ENCODE measurements around the gene WNT3.
"Not testable (repeated sequence)": the region's sequence is repeated elsewhere in the genome, so short reads cannot be mapped to it uniquely, and the experiment has no call there.

WNT3 gene

GRCh38 chr17:46812624-46813318 is 5.7 kb downstream of the WNT3 start:
- DNase-seq = no peak

DNA sequence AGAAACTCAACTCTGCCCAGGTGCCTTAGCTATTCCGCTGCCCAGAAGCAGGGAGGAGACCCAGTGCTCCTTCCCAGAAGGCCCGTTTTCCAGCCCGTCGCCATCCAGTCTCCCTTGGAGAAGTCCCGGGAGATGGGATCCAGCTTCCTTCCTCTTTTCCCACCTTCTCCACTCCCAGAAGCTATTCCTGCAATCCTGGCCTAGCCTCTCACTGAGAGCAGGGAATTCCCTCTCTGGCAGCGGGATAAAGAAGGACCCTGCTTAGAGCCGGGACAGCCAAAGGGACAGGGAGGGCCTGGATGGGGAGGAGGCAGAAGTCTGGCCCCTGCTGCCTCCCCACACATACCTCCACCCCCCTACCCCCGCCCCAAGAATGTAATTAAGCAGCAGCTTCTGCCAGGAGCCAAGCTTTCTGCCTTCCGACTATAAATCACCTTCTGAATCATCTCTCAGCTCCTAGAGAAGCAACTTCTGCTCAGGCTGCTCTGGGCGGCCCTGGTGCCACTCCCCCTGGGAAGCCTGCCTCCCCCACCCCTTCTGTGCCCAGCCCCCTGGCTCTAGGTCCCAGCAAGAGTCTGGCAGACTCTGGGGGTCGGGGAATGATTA is 6.4 kb downstream of the WNT3 start:
- no peak for DNase-seq

DNA sequence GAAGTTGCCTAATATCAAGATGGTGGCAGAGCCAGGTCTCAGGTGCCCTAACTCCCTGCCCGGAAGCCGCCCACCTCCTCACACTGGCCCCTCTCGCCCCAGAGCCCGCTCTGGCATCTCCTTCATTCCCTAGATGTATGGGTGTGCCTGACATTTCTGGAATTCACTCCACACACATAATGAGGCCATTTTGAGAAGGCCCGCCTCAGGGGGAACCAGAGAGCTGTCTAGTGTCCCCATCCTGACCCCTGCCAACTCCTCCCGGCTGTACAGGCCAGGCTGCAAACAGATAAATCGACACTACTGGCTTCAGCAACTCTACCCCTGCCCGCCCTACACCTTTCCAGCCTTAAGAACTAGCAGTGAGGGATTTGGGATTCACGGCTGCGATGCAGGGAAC is 7.7 kb downstream of the WNT3 start:
- no peak for DNase-seq

GRCh38 chr17:46809110-46809571 is 9.4 kb downstream of the WNT3 start:
- DNase-seq = no peak

- DNase-seq = no peak
Measured at GRCh38 chr17:46805771-46806170, 12.7 kb downstream of the WNT3 start.

DNA sequence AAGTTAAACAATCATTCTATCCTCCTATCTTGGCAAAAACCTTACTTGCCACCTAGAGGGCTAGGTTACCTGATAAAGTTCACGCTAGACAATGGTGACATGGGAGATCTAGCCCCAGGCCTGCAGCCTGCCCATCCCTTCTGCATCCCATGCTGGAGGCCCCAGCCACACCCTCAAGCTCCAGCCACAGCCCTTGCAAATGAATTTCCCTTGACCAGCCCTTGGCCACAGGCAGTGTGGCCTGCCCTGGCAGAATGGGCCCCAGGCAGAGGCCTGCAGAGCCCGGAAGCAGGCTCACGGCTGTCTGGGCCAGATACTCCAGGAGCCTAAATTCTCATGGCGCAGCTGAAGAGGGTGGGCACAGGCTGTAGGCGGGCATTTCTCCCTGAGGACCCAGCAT is 14.9 kb downstream of the WNT3 start:
- DNase-seq = no peak

GRCh38 chr17:46802800-46803199 is 15.7 kb downstream of the WNT3 start:
- no peak for DNase-seq

DNA sequence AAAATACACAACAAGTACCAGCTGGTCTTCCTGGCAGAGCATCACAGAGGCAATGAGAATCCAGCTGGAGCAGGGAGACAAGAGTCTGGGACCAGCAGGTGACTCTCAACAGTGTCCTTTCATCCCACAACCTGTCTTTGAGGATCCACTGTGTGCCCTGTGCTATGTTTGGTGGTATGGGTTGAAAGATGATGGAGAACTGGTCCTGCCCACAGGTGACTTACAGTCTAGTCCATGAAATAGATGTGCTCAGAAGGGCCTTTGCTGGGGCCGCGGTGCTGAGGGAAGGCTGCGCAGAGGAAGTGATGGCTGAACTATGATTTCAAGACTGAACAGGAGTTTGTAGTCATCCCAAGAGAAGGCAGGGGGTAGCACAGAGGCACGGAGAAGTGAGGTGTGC is 17.9 kb downstream of the WNT3 start:
- no peak for DNase-seq

- DNase-seq = no peak
Measured at GRCh38 chr17:46796956-46797530, 21.4 kb downstream of the WNT3 start.

DNA sequence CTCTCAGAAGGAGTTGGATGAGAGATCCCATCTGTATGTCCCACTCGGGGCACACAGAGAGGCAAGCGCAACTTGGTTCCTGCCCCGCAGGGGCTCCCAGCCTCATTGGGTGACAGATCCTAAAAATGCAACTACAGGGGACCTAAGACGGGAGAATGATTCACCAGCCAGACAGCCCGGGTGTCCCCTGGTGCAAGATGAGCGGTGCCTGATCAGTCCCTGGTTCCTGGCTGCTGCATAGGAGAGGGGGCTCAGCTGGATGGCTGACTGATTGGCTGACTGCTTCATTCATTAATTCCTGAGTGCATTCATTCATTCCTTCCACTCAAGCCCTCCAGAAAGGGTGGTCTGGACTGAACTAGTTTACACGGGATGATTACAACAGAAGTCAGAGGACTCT is 22.0 kb downstream of the WNT3 start:
- no peak for DNase-seq

- DNase-seq = no peak
Measured at GRCh38 chr17:46796084-46796483, 22.4 kb downstream of the WNT3 start.

DNA sequence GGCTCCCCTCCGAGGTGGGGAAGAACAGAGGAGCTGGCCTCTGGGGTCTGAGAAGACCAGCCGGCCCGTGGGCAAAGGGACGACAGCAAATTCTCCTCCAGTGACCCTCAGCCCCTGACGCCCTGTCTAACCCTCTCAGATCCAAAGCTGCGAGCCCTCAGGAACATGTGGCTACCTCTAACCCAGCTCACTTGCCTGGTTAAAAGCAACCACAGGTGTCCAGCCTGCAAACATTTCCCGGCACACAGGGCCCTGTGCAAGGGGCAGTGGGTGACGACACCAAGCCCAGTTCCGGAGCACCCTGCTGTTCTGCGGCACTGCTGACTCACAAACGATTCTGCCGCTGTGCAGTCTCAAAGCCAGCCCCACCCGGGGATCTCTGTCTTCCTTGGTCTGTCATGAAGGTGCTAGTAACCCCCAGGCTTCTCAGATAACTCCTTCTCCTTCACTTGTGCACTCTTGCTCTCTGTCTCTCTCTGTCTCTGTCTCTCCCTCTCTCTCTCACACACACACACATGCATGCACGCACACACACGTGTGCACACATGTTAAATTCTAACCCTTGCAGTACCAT is 23.0 kb downstream of the WNT3 start:
- no peak for DNase-seq

GRCh38 chr17:46794318-46794717 is 24.2 kb downstream of the WNT3 start:
- no peak for DNase-seq

DNA sequence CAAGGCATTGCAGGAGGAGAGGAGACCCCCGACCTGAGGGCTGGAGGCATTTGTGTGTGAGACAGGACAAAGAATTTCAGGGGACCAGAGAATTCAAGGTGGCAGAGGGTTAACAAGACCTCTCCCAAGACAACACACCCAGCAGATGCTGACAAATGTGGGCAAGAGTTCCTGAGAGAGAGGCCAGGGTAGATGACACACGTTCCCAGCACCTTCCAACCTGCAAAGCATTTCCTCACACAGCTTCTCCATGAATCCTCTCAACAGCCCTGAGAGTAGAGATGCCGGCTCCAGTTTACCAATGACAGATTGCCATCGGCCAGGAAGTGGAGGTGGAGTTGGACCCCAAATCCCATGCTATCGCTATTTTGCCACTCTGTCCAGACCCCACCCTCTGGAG is 25.0 kb downstream of the WNT3 start:
- DNase-seq = no peak

GRCh38 chr17:46793023-46793422 is 25.5 kb downstream of the WNT3 start:
- not testable (repeated sequence) for DNase-seq

GRCh38 chr17:46792071-46792470 is 26.4 kb downstream of the WNT3 start:
- DNase-seq = no peak

GRCh38 chr17:46791531-46791930 is 27.0 kb downstream of the WNT3 start:
- DNase-seq = no peak

GRCh38 chr17:46790216-46790615 is 28.3 kb downstream of the WNT3 start:
- no peak for DNase-seq

GRCh38 chr17:46789610-46790009 is 28.9 kb downstream of the WNT3 start:
- no peak for DNase-seq

DNA sequence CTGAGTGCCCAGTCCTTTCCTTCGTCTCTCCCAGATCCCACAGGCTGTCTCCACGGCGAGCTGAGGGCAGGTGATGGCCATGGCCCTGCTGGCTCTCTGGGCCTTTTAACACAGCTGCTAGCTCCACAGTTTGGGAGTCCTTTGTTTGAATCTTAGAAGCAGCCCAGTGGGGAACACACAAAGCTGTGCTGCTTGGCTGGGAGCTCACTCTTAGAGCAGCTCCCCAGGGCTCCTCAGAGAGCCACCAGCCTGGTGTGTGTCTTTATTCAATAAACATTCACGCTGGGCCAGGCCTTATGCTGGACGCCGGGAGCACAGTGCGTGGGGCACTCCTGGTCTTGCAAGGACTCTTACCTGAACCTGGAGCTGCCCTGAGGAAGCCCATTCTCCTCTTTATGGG is 29.7 kb downstream of the WNT3 start:
- DNase-seq = no peak

- DNase-seq = no peak
Measured at GRCh38 chr17:46788300-46788699, 30.2 kb downstream of the WNT3 start.

DNA sequence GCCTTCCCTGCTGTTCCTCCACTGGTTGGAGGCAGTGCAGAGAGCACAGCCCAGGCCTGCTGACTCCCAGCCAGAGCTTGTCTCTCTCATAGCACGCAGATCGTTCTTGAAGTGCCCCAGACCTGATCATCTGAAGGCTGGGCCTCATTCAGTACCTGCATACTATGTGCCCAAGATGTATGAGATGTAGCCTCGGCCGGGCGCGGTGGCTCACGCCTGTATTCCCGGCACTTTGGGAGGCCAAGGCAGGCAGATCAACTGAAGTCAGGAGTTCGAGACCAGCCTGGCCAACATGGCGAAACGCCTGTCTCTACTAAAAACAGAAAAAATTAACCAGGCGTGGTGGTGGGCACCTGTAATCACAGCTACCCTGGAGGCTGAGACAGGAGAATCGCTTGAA is 31.0 kb downstream of the WNT3 start:
- DNase-seq = no peak

DNA sequence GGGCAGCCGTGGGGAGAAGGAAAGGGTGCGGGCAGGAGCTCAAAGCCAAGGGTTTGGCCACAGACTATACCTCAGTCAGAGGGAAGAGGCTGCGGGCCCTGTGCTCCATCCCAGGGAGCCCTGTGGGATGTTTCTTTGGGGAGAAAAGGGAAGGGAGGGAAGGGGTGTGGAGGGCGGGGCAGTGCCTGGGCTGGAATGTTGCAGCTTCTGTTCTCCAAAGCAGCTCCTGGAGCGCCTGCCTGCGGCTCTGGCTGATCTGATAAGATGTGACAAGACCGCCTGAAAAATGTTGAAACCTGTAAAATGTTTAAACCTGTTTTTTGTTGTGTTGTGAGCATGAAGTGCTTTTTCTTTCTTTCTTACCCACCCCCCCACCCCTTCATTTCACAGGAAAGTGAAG is 32.8 kb downstream of the WNT3 start:
- DNase-seq = no peak

DNA sequence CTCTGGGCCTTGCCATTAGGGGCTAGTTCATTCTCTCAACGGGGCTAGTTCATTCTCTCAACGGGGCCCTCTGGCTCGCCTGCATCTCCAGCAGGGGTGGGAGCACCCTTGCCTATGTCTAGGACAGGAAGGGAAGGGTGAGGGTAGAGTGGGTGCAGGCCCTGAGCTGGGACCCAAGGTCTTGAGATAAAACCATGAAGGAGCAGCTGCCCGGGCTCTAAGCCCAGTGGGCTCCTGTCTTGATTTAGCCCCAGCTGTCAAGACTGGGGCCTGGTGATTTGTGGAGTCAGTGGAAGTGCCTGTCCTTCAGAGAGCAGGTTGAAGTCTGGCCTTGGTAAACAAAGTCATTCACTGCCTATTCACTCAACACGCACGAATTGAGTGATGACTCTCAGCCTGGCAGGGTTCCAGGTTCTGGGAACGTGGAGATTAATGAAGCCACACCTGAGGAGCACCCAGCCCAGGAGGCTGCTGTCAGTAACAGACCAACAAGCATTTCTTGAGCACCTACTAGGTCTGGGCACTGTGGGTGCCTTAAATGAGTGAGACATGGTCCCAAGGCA is 35.4 kb downstream of the WNT3 start:
- DNase-seq = no peak
